Stimulated activated CD4-positive, alpha-beta T cell treated with anti-CD3 and anti-CD28 coated beads, Interleukin-2, amount 100 ng/mL, for 48 hours (primary cell): ENCODE data around the gene CLDN6.

Experiments
- DNase-seq, 2 donors: peaks; one replicate each; pipeline ENCODE4 v3.0.0-alpha.2; 2020

CLDN6 gene

GRCh38 chr16:2968368-2968737 is 49.6 kb downstream of the CLDN6 start:
- no peak for DNase-seq

- no peak for DNase-seq
Measured at GRCh38 chr16:2967721-2968161, 50.2 kb downstream of the CLDN6 start.

GRCh38 chr16:2967211-2967631 is 50.8 kb downstream of the CLDN6 start:
- no peak for DNase-seq

- DNase-seq = no peak
Measured at GRCh38 chr16:2966808-2967191, 51.2 kb downstream of the CLDN6 start.

GRCh38 chr16:2966043-2966807 is 51.8 kb downstream of the CLDN6 start:
- DNase-seq = no peak
